Endothelial cell of umbilical vein (primary cell): ENCODE data around the gene AVPR2.

ENCODE experiments used
- EZH2 ChIP-seq: IDR thresholded peaks from 2 replicates; pipeline ENCODE4 v1.6.1; 2012; ENCODE audit warnings: borderline replicate concordance, low read depth, mild to moderate bottlenecking, moderate library complexity, low read length, inconsistent platforms; ENCODE audit not compliant: severe bottlenecking
- MYC ChIP-seq: IDR thresholded peaks from one replicate; pipeline ENCODE4 v1.6.1; 2011; ENCODE audit warnings: mild to moderate bottlenecking, low read depth, low read length
- POLR2A ChIP-seq: IDR thresholded peaks from 2 replicates; pipeline ENCODE4 v1.6.1; 2012; ENCODE audit warnings: low read depth, mild to moderate bottlenecking, control low read depth, low read length
- TF ChIP-seq, protein P1 (sequence below), 2 donors: IDR thresholded peaks; 1 replicate in 1 of 2; 2 replicates in 1 of 2; pipeline ENCODE4 v1.5.1; 2011; ENCODE audit warnings: low read length in 2 of 2, mild to moderate bottlenecking in 2 of 2, moderate library complexity in 2 of 2, control low read depth in 1 of 2, inconsistent platforms in 1 of 2, low read depth in 1 of 2; ENCODE audit not compliant: insufficient read depth in 1 of 2; ENCODE audit errors: extremely low read depth in 1 of 2

DNA sequence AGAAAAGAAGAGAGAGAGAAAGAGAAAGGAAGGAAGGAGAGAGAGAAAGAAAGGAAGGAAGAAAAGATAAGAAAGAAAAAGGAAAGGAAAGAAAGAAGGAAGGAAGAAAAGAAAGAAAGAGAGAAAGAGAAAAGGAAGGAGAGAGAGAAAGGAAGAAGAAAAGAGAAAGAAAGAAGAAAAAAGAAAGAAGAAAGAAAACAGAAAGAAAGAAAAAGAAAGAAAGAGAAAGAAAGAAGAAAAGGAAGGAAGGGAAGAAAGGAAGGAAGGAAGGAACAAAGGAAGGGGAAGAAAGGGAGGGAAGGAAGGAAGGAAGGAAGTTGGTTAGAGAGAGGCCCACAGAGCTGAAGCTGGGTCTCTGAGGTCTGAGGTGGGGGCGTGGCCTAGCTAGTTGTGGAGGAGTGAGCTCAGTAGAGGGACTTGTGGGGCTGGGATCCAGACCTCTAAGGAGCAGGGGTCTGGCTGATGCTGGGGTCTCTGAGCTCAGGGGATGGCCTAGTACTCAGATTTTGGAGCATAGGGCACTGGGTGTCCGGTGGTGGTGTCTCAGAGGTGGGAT lies 47.0 kb upstream of the AVPR2 start:
- no peak for TF ChIP-seq EZH2
- no peak for TF ChIP-seq MYC
- TF ChIP-seq, protein P1, sequence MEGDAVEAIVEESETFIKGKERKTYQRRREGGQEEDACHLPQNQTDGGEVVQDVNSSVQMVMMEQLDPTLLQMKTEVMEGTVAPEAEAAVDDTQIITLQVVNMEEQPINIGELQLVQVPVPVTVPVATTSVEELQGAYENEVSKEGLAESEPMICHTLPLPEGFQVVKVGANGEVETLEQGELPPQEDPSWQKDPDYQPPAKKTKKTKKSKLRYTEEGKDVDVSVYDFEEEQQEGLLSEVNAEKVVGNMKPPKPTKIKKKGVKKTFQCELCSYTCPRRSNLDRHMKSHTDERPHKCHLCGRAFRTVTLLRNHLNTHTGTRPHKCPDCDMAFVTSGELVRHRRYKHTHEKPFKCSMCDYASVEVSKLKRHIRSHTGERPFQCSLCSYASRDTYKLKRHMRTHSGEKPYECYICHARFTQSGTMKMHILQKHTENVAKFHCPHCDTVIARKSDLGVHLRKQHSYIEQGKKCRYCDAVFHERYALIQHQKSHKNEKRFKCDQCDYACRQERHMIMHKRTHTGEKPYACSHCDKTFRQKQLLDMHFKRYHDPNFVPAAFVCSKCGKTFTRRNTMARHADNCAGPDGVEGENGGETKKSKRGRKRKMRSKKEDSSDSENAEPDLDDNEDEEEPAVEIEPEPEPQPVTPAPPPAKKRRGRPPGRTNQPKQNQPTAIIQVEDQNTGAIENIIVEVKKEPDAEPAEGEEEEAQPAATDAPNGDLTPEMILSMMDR (IDR thresholded peaks at IDR 0.05; ENCODE audit: extremely low read depth in 1 of 2, insufficient read depth in 1 of 2, low read depth in 1 of 2, low read length in 2 of 2) = no peak
- no peak for TF ChIP-seq POLR2A
